A549 (cell line): Measurements from ENCODE around the gene QSER1. TPM values are rescaled to one million over a fixed set of nuclear protein-coding genes. Genes with fewer than 3 reads are reported as not detected.

Source experiments
- ATAC-seq, 2 experiments: fragments of 200-7000 bp in 1 of 2; fragments of >200 bp in 1 of 2; cut with Nextera tagmentation in 1 of 2; cut with Tn5 transposase in 1 of 2; 3 replicates each; pipeline versions ENCODE4 v1.8.0 to v1.9.1; 2018 to 2020; ENCODE audit warnings: mild to moderate bottlenecking in 1 of 2, moderate library complexity in 1 of 2
- CTCF ChIA-PET: fragments of 300-600 bp; sonication (Branson Sonifier 250); formaldehyde crosslinking; extraction: SDS; loops from one replicate; lab custom pipeline; 2021; ENCODE audit warnings: antibody characterized with exemption, inconsistent platforms; lab: Yijun Ruan, JAX
- POLR2A ChIA-PET: fragments of 350-600 bp; formaldehyde crosslinking; extraction: SDS; loops from one replicate; lab custom pipeline; 2021; ENCODE audit warnings: antibody characterized with exemption, inconsistent platforms; lab: Yijun Ruan, JAX
- DNase-seq, 2 experiments: peaks; one replicate each; pipeline versions ENCODE4 v3.0.0 to v3.0.0-alpha.2; 2011 to 2016; ENCODE audit warnings: low read depth in 1 of 2, low spot score in 1 of 2
- FAIRE-seq: peaks from 2 replicates; lab custom pipeline; 2011; peaks lifted over from hg19 to GRCh38; lab: Jason Lieb, UNC
- H3K27ac ChIP-seq, 2 experiments: fragments of >200 bp; sonication (Bioruptor Twin); formaldehyde crosslinking; 3 replicates each; pipeline ENCODE4 v1.5.1; 2016 to 2017
- H3K4me1 ChIP-seq: fragments of >200 bp; sonication (Bioruptor Twin); formaldehyde crosslinking; 3 replicates; pipeline ENCODE4 v1.6.1; 2016
- H3K4me2 ChIP-seq: fragments of >200 bp; sonication (Bioruptor Twin); formaldehyde crosslinking; 3 replicates; pipeline ENCODE4 v1.6.1; 2016
- H3K4me3 ChIP-seq: fragments of >200 bp; sonication (Bioruptor Twin); formaldehyde crosslinking; 3 replicates; pipeline ENCODE4 v1.5.1; 2016
- H3K9me3 ChIP-seq: fragments of >200 bp; sonication (Bioruptor Twin); formaldehyde crosslinking; 3 replicates; pipeline ENCODE4 v1.6.1; 2016
- BCL3 ChIP-seq: fragments of >200 bp; sonication (Bioruptor Twin); formaldehyde crosslinking; IDR thresholded peaks from 3 replicates; pipeline ENCODE4 v1.6.1; 2016
- CEBPB ChIP-seq, 2 experiments: fragments of >200 bp in 1 of 2; sonication (Bioruptor Twin) in 1 of 2; formaldehyde crosslinking in 1 of 2; IDR thresholded peaks; 2 replicates each; pipeline ENCODE4 v1.6.1; 2012 to 2016
- EHMT2 ChIP-seq: fragments of 200-600 bp; sonication (generic); IDR thresholded peaks from 2 replicates; pipeline ENCODE4 v1.6.1; 2016; ENCODE audit warnings: antibody characterized with exemption, low read depth, mild to moderate bottlenecking, moderate library complexity
- ELK1 ChIP-seq: fragments of 150-350 bp; IDR thresholded peaks from 2 replicates; pipeline ENCODE4 v1.6.1; 2014; ENCODE audit warnings: low read depth, mild to moderate bottlenecking, low read length
- FOSB ChIP-seq: fragments of 250-450 bp; sonication (Bioruptor Pico); IDR thresholded peaks from 2 replicates; pipeline ENCODE4 v1.5.0; 2020; ENCODE audit warnings: mild to moderate bottlenecking, moderate library complexity
- FOSL2 ChIP-seq, 2 experiments: fragments of 450-650 bp in 1 of 2; fragments of >200 bp in 1 of 2; sonication (Bioruptor Twin) in 1 of 2; formaldehyde crosslinking; IDR thresholded peaks; 2 replicates each; pipeline versions ENCODE4 v1.5.0 to v1.6.1; 2016 to 2020; ENCODE audit warnings: mild to moderate bottlenecking in 1 of 2, moderate library complexity in 1 of 2
- GATA3 ChIP-seq: IDR thresholded peaks from 2 replicates; pipeline ENCODE4 v1.6.1; 2012; ENCODE audit warnings: borderline replicate concordance
- HDAC2 ChIP-seq: fragments of 200-600 bp; sonication (generic); IDR thresholded peaks from 2 replicates; pipeline ENCODE4 v1.6.1; 2016
- HOXA7 ChIP-seq: fragments of 250-450 bp; sonication (Bioruptor Pico); IDR thresholded peaks from 2 replicates; pipeline ENCODE4 v1.5.0; 2020; ENCODE audit warnings: mild to moderate bottlenecking, moderate library complexity
- HOXB5 ChIP-seq: fragments of 250-450 bp; sonication (Bioruptor Pico); IDR thresholded peaks from 2 replicates; pipeline ENCODE4 v1.5.0; 2020; ENCODE audit warnings: mild to moderate bottlenecking, moderate library complexity
- MAX ChIP-seq: IDR thresholded peaks from 2 replicates; pipeline ENCODE4 v1.6.1; 2012
- MAZ ChIP-seq: fragments of 150-350 bp; IDR thresholded peaks from 2 replicates; pipeline ENCODE4 v1.6.1; 2014; ENCODE audit warnings: antibody characterized with exemption, low read depth, low read length, borderline replicate concordance
- PBX3 ChIP-seq: IDR thresholded peaks from 2 replicates; pipeline ENCODE4 v1.6.1; 2012
- POLR2AphosphoS2 ChIP-seq: conservative IDR thresholded peaks from 2 replicates; pipeline ENCODE4 v1.6.1; 2012; ENCODE audit warnings: low read length, improper control_type of control experiment, inconsistent platforms
- RAD21 ChIP-seq, 2 experiments: fragments of >200 bp in 1 of 2; sonication (Bioruptor Twin) in 1 of 2; formaldehyde crosslinking in 1 of 2; IDR thresholded peaks in 1 of 2; conservative IDR thresholded peaks in 1 of 2; 2 replicates in 1 of 2; 3 replicates in 1 of 2; pipeline ENCODE4 v1.6.1; 2012 to 2018; ENCODE audit warnings: inconsistent platforms in 1 of 2
- RNF2 ChIP-seq: fragments of 200-600 bp; sonication (generic); IDR thresholded peaks from 2 replicates; pipeline ENCODE4 v1.6.1; 2016; ENCODE audit warnings: low read depth, mild to moderate bottlenecking, antibody characterized with exemption, moderate library complexity, borderline replicate concordance
- ZSCAN20 ChIP-seq: fragments of 250-450 bp; sonication (Bioruptor Pico); IDR thresholded peaks from 2 replicates; pipeline ENCODE4 v1.8.0; 2022; ENCODE audit warnings: mild to moderate bottlenecking, moderate library complexity
- WGBS: methylation state at CpG from one replicate; pipeline ENCODE4 v1.1.6; 2017; ENCODE audit errors: missing lambda C conversion rate; 5-methylcytosine and 5-hydroxymethylcytosine counted together
- polyA plus RNA-seq, 4 experiments: library from polyadenylated mRNA; depleted of rRNA in 3 of 4; stranded (reverse); fragments of >200 nt; fragmentation: RNase III in 1 of 4; extraction: RNeasy Plus Mini Kit Qiagen cat#74134 plus additional on column Dnase treatment in 1 of 4; gene quantifications; 2 replicates in 3 of 4; 3 replicates in 1 of 4; pipeline ENCODE4 v1.2.3, GENCODE V29; 2011 to 2017
- TF ChIP-seq, protein P1 (sequence below): fragments of >200 bp; sonication (Bioruptor Twin); formaldehyde crosslinking; IDR thresholded peaks from 3 replicates; pipeline ENCODE4 v1.5.1; 2016
- TF ChIP-seq, protein P2 (sequence below): fragments of 250-450 bp; sonication (Bioruptor Pico); IDR thresholded peaks from 2 replicates; pipeline ENCODE4 v1.5.0; 2020; ENCODE audit warnings: low read depth, mild to moderate bottlenecking, moderate library complexity

QSER1 gene
- polyA plus RNA-seq, 2 of the 4 experiments (the other 2 are of a cell fraction): 13.2 to 27.2 TPM

DNA sequence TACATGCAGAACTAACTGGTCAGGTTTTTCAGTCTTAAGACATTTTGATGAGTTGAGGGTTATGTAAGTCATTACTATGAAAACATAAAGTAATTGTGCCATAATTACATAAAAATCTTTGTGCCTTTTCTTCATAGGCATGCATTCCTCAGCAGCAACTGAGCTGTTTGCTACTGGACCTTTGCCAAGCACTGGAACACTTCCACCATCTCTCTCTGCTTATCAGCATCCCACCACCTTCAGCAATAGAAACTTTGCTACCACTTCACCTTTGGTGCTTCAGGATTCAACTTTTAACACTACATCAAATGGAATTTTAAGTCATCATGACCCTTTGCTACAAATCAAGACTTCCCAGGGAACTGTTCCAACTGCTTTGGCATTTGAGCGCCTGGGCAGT is 39.0 kb downstream of the QSER1 start:
- no peak for FAIRE-seq
- WGBS: 100% methylated on average over 1 of the region's 1 CpG
- Histone ChIP-seq H3K4me3 (no peak overlapping the region), H3K27ac (no peak overlapping the region), H3K9me3 (no peaks in the 10 kb centered on the region), H3K4me2 (no peak overlapping the region), H3K4me1 (no peaks in the 10 kb centered on the region)
- DNase-seq: no peak
- ATAC-seq: no peak
- ChIA-PET POLR2A (no interaction called here), CTCF (no interaction called here)
- TF ChIP-seq HDAC2: no peak
- TF ChIP-seq FOSL2 (IDR thresholded peaks at IDR 0.05): no peak
- no peak for TF ChIP-seq FOSL2 (CRISPR knock-in tag; IDR thresholded peaks at IDR 0.05)
- TF ChIP-seq ZSCAN20 (CRISPR knock-in tag): no peak
- no peak for TF ChIP-seq MAZ
- TF ChIP-seq BCL3: no peak
- TF ChIP-seq POLR2AphosphoS2: no peak
- TF ChIP-seq, protein P1, sequence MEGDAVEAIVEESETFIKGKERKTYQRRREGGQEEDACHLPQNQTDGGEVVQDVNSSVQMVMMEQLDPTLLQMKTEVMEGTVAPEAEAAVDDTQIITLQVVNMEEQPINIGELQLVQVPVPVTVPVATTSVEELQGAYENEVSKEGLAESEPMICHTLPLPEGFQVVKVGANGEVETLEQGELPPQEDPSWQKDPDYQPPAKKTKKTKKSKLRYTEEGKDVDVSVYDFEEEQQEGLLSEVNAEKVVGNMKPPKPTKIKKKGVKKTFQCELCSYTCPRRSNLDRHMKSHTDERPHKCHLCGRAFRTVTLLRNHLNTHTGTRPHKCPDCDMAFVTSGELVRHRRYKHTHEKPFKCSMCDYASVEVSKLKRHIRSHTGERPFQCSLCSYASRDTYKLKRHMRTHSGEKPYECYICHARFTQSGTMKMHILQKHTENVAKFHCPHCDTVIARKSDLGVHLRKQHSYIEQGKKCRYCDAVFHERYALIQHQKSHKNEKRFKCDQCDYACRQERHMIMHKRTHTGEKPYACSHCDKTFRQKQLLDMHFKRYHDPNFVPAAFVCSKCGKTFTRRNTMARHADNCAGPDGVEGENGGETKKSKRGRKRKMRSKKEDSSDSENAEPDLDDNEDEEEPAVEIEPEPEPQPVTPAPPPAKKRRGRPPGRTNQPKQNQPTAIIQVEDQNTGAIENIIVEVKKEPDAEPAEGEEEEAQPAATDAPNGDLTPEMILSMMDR: no peak
- no peak for TF ChIP-seq PBX3
- TF ChIP-seq ELK1: no peak
- TF ChIP-seq HOXA7 (CRISPR knock-in tag): no peak
- TF ChIP-seq RNF2: no peak
- no peak for TF ChIP-seq EHMT2
- TF ChIP-seq RAD21 (conservative IDR thresholded peaks at IDR 0.05 in 1 of 2, IDR thresholded peaks at IDR 0.05 in 1 of 2): no peak
- TF ChIP-seq FOSB (CRISPR knock-in tag): no peak
- TF ChIP-seq, protein P2, sequence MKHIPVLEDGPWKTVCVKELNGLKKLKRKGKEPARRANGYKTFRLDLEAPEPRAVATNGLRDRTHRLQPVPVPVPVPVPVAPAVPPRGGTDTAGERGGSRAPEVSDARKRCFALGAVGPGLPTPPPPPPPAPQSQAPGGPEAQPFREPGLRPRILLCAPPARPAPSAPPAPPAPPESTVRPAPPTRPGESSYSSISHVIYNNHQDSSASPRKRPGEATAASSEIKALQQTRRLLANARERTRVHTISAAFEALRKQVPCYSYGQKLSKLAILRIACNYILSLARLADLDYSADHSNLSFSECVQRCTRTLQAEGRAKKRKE: no peak
- no peak for TF ChIP-seq HOXB5 (CRISPR knock-in tag)

DNA sequence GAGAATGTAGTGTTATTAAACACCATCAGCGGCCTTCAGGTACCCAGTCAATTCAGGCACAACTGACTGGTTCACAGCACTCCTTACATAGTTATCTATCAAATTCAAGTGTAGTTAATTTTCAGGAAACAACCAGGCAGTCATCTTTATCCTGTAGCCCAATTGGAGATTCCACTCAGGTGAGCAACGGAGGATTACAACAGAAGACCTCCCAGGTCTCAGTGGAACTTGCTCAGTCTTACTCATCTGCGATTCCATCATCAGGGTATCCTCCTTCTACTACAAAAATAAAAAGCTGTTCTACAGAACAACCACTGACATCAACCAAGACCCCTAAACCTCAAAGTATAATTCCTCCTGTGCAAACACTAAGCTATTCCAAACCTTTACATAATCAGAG is 39.6 kb downstream of the QSER1 start:
- no peak for FAIRE-seq
- POLR2A ChIA-PET: no interaction called here
- Histone ChIP-seq H3K4me1 (no peaks in the 10 kb centered on the region), H3K27ac (no peak overlapping the region), H3K4me2 (no peak overlapping the region), H3K4me3 (no peak overlapping the region), H3K9me3 (no peaks in the 10 kb centered on the region)
- TF ChIP-seq GATA3: no peak
- DNase-seq: no peak
- no peak for ATAC-seq
- CTCF ChIA-PET: interaction anchor here (1.0 to 1.2 kb wide), 2 partner anchors 37 to 39 kb away, joined by 4 read pairs; partner anchors contain the start of gene QSER1
- WGBS: 87% methylated on average over 3 of the region's 3 CpGs

DNA sequence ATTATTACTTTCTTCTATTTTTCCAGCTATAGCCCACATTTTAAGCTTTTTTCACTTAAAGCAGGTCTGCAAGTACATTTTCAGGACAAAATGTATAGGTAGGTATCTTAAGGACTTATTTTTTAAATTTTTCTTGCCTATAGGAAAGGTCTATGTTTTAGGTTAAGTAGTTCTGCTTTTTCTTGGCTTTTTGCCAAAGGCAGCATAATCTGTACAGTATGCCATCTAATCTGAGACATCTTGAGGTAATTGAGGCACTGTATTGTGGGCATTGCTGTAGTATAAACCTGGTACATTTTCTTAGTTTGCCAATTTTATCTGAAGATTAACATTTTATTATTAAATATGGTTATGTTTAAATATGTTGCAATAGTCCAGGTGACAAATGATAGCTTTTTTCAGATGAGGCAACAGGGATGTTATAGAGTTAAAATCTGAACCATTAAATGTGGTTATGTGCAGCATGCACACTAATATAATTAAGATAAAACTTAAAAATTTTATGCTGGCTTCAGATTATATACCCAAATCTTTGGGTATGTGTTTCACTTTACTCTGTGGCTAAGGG is 42.9 kb downstream of the QSER1 start:
- no peak for FAIRE-seq
- CTCF ChIA-PET: interaction anchor here (1.4 kb wide), 1 partner anchor 130 kb away, joined by 3 read pairs; no protein-coding TSS in a partner anchor
- POLR2A ChIA-PET: no interaction called here

More for the DNA sequence above, 42.9 kb downstream of the QSER1 start:
- DNase-seq (no peak), ATAC-seq (no peak)
- no peak for TF ChIP-seq MAX
- peak in 1 of 2 experiments; percentile 17; a peak in 1 of 4 replicates for TF ChIP-seq CEBPB (IDR thresholded peaks at IDR 0.05)
- no peaks in the 10 kb centered on the region for H3K9me3 ChIP-seq
- no peaks in the 10 kb centered on the region for H3K4me1 ChIP-seq
- H3K4me3 ChIP-seq: no peak overlapping the region
- no peak overlapping the region for H3K4me2 ChIP-seq
- no peak overlapping the region for H3K27ac ChIP-seq
